ENCODE data around the gene RNF224.

- TF ChIP-seq HNF4A (conservative IDR thresholded peaks at IDR 0.05), result no peak
- TF ChIP-seq REST (IDR thresholded peaks at IDR 0.05), result no peak
- no peak for TF ChIP-seq CTCF (IDR thresholded peaks at IDR 0.05; ENCODE audit: low read depth, low read length, missing input control)
- no peak for TF ChIP-seq YY1 (IDR thresholded peaks at IDR 0.05)
- no peak for TF ChIP-seq RAD21 (IDR thresholded peaks at IDR 0.05)
- no peak for TF ChIP-seq JUND (IDR thresholded peaks at IDR 0.05)
- no peak for TF ChIP-seq ATF3 (IDR thresholded peaks at IDR 0.05)
- TF ChIP-seq SP1 (IDR thresholded peaks at IDR 0.05), result no peak
- TF ChIP-seq, protein P1, sequence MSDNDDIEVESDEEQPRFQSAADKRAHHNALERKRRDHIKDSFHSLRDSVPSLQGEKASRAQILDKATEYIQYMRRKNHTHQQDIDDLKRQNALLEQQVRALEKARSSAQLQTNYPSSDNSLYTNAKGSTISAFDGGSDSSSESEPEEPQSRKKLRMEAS (IDR thresholded peaks at IDR 0.05), result no peak
- no peak for TF ChIP-seq TAF1 (conservative IDR thresholded peaks at IDR 0.05)
- TF ChIP-seq GABPA (IDR thresholded peaks at IDR 0.05 in 1 of 2, conservative IDR thresholded peaks at IDR 0.05 in 1 of 2), result no peak
- no peak for TF ChIP-seq NR2F2 (IDR thresholded peaks at IDR 0.05)
These were observed 44.4 kb downstream of the RNF224 start for GRCh38 chr9:137271696-137272076.
